B cell (primary cell): ENCODE data around the gene CERS5. TPM values are rescaled to one million over a fixed set of nuclear protein-coding genes. Genes with fewer than 3 reads are reported as not detected.

Source experiments
- ATAC-seq: fragments of 200-7000 bp; cut with Tn5 transposase; one replicate; pipeline ENCODE4 v1.10.0; 2021; ENCODE audit warnings: low read depth, mild to moderate bottlenecking, moderate number of reproducible peaks, moderate library complexity
- CTCF ChIA-PET: fragments of 350-600 bp; sonication (Branson Sonifier 250); formaldehyde crosslinking; loops from one replicate; lab custom pipeline; 2021; ENCODE audit warnings: antibody characterized with exemption, inconsistent platforms; lab: Charles Lee
- POLR2A ChIA-PET: fragments of 350-600 bp; sonication (Branson Sonifier 250); formaldehyde crosslinking; loops from one replicate; lab custom pipeline; 2021; ENCODE audit warnings: antibody characterized with exemption; lab: Charles Lee
- DNase-seq: peaks from one replicate; pipeline ENCODE4 v3.0.0; 2013
- H2AFZ ChIP-seq: 2 replicates; pipeline ENCODE4 v1.6.1; 2012; ENCODE audit warnings: mild to moderate bottlenecking, low read depth, low read length; ENCODE audit not compliant: insufficient read depth, poor library complexity, severe bottlenecking
- H3K27ac ChIP-seq, 2 donors: 1 replicate in 1 of 2; 2 replicates in 1 of 2; pipeline ENCODE4 v1.5.1; 2012 to 2013; ENCODE audit warnings: low read length in 2 of 2, mild to moderate bottlenecking in 2 of 2, moderate library complexity in 1 of 2
- H3K27me3 ChIP-seq, 4 experiments: fragments of 200-600 bp in 1 of 4; sonication (generic) in 1 of 4; replicated peaks in 1 of 4; 1 replicate in 2 of 4; 2 replicates in 2 of 4; pipeline versions ENCODE4 v1.6.1 to v1.7.0; 2013 to 2016; ENCODE audit warnings: low read length in 3 of 4, mild to moderate bottlenecking in 2 of 4, mixed read lengths in 1 of 4, moderate library complexity in 1 of 4; ENCODE audit not compliant: insufficient read depth in 4 of 4, control insufficient read depth in 3 of 4; ENCODE audit errors: control extremely low read depth in 1 of 4
- H3K36me3 ChIP-seq, 2 experiments: replicated peaks in 1 of 2; 1 replicate in 1 of 2; 2 replicates in 1 of 2; pipeline versions ENCODE4 v1.6.1 to v1.7.1; 2013; ENCODE audit warnings: low read length in 1 of 2; ENCODE audit not compliant: insufficient read depth in 2 of 2, control insufficient read depth in 1 of 2; ENCODE audit errors: control extremely low read depth in 1 of 2, extremely low read depth in 1 of 2
- H3K4me1 ChIP-seq, 2 donors: fragments of 200-600 bp in 1 of 2; sonication (generic) in 1 of 2; 1 replicate in 1 of 2; 2 replicates in 1 of 2; pipeline versions ENCODE4 v1.5.1 to v1.6.1; 2013 to 2017; ENCODE audit warnings: low read length in 2 of 2; ENCODE audit not compliant: control insufficient read depth in 2 of 2, insufficient read depth in 2 of 2
- H3K4me2 ChIP-seq: replicated peaks from 2 replicates; pipeline ENCODE3; 2012; ENCODE audit warnings: mild to moderate bottlenecking, low read depth, low read length; ENCODE audit not compliant: poor library complexity, severe bottlenecking
- H3K4me3 ChIP-seq, 5 experiments: fragments of 200-600 bp in 1 of 5; sonication (generic) in 1 of 5; 1 replicate in 3 of 5; 2 replicates in 2 of 5; pipeline versions ENCODE4 v1.5.1 to v1.7.0; 2011 to 2016; ENCODE audit warnings: low read length in 4 of 5, mild to moderate bottlenecking in 4 of 5, low read depth in 2 of 5, control low read depth in 1 of 5, moderate library complexity in 1 of 5; ENCODE audit not compliant: insufficient read depth in 1 of 5; ENCODE audit errors: control extremely low read depth in 1 of 5, extremely low read depth in 1 of 5
- H3K79me2 ChIP-seq: fragments of 200-600 bp; sonication (generic); one replicate; pipeline ENCODE4 v1.6.0; 2016; ENCODE audit warnings: low read length; ENCODE audit not compliant: control insufficient read depth, insufficient read depth
- H3K9ac ChIP-seq: fragments of 200-600 bp; sonication (generic); 2 replicates; pipeline ENCODE4 v1.6.1; 2017; ENCODE audit warnings: mild to moderate bottlenecking, low read length, moderate library complexity
- H3K9me3 ChIP-seq, 3 donors: one replicate each; pipeline versions ENCODE4 v1.6.1 to v1.7.1; 2013; ENCODE audit warnings: low read length in 2 of 3; ENCODE audit not compliant: control insufficient read depth in 2 of 3, insufficient read depth in 1 of 3; ENCODE audit errors: control extremely low read depth in 1 of 3
- H4K20me1 ChIP-seq: 2 replicates; pipeline ENCODE4 v1.6.0; 2012; ENCODE audit warnings: mild to moderate bottlenecking, low read length; ENCODE audit not compliant: insufficient read depth, control insufficient read depth, poor library complexity, severe bottlenecking
- H3K27ac Mint-ChIP-seq: one replicate; pipeline ENCODE4 v1.8.0; 2021; ENCODE audit warnings: mixed read lengths
- H3K27me3 Mint-ChIP-seq: one replicate; pipeline ENCODE4 v1.8.0; 2021; ENCODE audit warnings: mixed read lengths
- H3K4me1 Mint-ChIP-seq: one replicate; pipeline ENCODE4 v1.8.0; 2021; ENCODE audit warnings: mixed read lengths
- H3K4me3 Mint-ChIP-seq: one replicate; pipeline ENCODE4 v1.8.0; 2021; ENCODE audit warnings: mixed read lengths
- H3K9me3 Mint-ChIP-seq: one replicate; pipeline ENCODE4 v1.8.0; 2022; ENCODE audit warnings: mixed read lengths; ENCODE audit not compliant: insufficient read depth
- EZH2 ChIP-seq: IDR thresholded peaks from 2 replicates; pipeline ENCODE4 v1.6.1; 2012; ENCODE audit warnings: borderline replicate concordance, low read depth, mild to moderate bottlenecking, moderate library complexity, low read length; ENCODE audit not compliant: insufficient read depth, poor library complexity, severe bottlenecking
- WGBS: methylation state at CpG from one replicate; pipeline ENCODE4 v1.1.5; 2013; ENCODE audit warnings: missing lambda C conversion rate; ENCODE audit not compliant: insufficient coverage; 5-methylcytosine and 5-hydroxymethylcytosine counted together
- intact Hi-C: fragments of 100-400 bp; cut with micrococcal nuclease; formaldehyde crosslinking; loops from one replicate; pipeline ENCODE4 v1.10.0; 2022
- polyA plus RNA-seq: library from polyadenylated mRNA; depleted of rRNA; stranded (reverse); fragments of >200 nt; gene quantifications from 2 replicates; pipeline ENCODE4 v1.2.3, GENCODE V29; 2012
- total RNA-seq, 2 donors: library from RNA; stranded (reverse); fragments of 120-200 nt in 1 of 2; gene quantifications; 1 replicate in 1 of 2; 2 replicates in 1 of 2; pipeline versions ENCODE4 v1.2.3 to v1.2.4, GENCODE V29; 2013 to 2022
- TF ChIP-seq, protein P1 (sequence below): fragments of 200-600 bp; IDR thresholded peaks from one replicate; pipeline ENCODE4 v1.8.0; 2022; ENCODE audit warnings: antibody characterized with exemption, mild to moderate bottlenecking

Gene CERS5
- total and polyA plus RNA-seq, 2 donors (not counting 1 experiment from before 2014, with no cell fraction given): 32.3 to 72.0 TPM

DNA sequence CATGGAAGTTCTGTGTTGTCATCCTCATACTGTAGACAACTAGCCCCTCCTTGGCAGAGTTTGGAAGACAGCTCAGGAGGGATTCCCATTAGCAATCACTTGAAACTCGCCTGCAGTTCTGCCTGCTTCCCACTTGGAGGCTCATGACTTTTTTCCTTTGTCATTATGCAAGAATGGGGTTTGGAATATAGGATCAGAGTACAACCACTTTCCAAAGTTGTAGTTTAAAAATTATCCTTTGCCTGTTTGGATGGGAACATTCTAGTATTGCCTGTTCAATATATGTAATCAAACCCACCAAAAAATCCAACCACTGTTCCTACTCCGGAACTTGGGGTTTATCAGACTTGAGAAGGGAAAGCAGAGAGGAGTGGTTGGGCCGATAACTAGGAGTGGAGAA is 65.5 kb downstream of the CERS5 start:
- CTCF ChIA-PET: interaction anchor here (1.7 to 14.8 kb wide), 3 partner anchors 10 to 74 kb away, joined by 5 to 343 read pairs (median 21); partner anchors contain the start of genes COX14 and SMARCD1
- WGBS: 100% methylated on average over 1 of the region's 3 CpGs

DNA sequence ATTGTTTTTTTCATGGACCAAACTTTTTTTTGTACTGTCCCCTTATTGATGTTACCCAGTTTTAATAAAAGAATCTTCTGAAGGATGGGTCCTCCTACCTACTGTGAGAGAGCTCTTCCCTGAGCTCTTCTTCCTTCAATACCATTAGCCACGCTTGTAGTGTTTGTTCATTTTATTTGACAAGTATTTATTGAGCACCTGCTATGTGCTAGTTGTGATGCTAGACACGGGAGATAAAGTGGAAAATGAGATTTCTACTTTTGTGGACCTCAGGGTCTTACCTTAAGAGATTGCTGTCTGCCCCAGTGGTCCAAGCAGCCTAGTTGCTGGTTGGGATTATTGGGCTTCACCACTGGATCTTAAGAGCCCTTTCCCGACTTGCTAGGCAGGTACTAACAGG is 66.6 kb downstream of the CERS5 start:
- H3K4me3 ChIP-seq: no peak overlapping the region
- H3K27me3 ChIP-seq: no peaks in the 10 kb centered on the region
- no peak overlapping the region for H3K27ac ChIP-seq
- no peak overlapping the region for H3K27ac Mint-ChIP-seq
- H2AFZ ChIP-seq: no peak overlapping the region
- POLR2A ChIA-PET: interaction anchor here (0.5 to 0.6 kb wide), 2 partner anchors 21 to 23 kb away, joined by 3 read pairs; no protein-coding TSS in a partner anchor
- no peak overlapping the region for H3K9ac ChIP-seq
- WGBS: 88% methylated on average over 2 of the region's 3 CpGs
- intact Hi-C loops: no loop called here
- no peak overlapping the region for H3K4me2 ChIP-seq
- no peaks in the 10 kb centered on the region for H3K27me3 Mint-ChIP-seq
- H3K4me1 Mint-ChIP-seq: no peaks in the 10 kb centered on the region
- H3K4me1 ChIP-seq: no peaks in the 10 kb centered on the region
- DNase-seq (no peak), ATAC-seq (no peak)
- no peak for TF ChIP-seq EZH2
- peaks cover 12 to 50% of the 10 kb centered on the region in 2 experiments for H3K36me3 ChIP-seq
- no peaks in the 10 kb centered on the region for H3K9me3 ChIP-seq
- CTCF ChIA-PET: interaction anchor here (0.5 to 14.8 kb wide), 4 partner anchors 11 to 70 kb away, joined by 3 to 343 read pairs (median 12); partner anchors contain the start of genes COX14 and SMARCD1
- no peaks in the 10 kb centered on the region for H3K9me3 Mint-ChIP-seq
- peaks cover 5% of the 10 kb centered on the region for H4K20me1 ChIP-seq
- H3K79me2 ChIP-seq: peaks cover 5% of the 10 kb centered on the region
- no peak overlapping the region for H3K4me3 Mint-ChIP-seq

More for the DNA sequence above, 65.5 kb downstream of the CERS5 start:
- Histone ChIP-seq H4K20me1 (peaks cover 5% of the 10 kb centered on the region), H3K79me2 (peaks cover 9% of the 10 kb centered on the region), H3K4me1 (no peaks in the 10 kb centered on the region), H3K27ac (no peak overlapping the region), H3K4me2 (no peak overlapping the region), H3K36me3 (peaks cover 8 to 39% of the 10 kb centered on the region in 2 experiments), H3K4me3 (no peak overlapping the region), H3K9me3 (no peaks in the 10 kb centered on the region), H2AFZ (no peak overlapping the region), H3K27me3 (no peaks in the 10 kb centered on the region), H3K9ac (no peak overlapping the region)
- intact Hi-C loops: no loop called here
- POLR2A ChIA-PET: interaction anchor here (1.1 kb wide), 1 partner anchor 16 kb away, joined by 3 read pairs; no protein-coding TSS in a partner anchor
- TF ChIP-seq EZH2: no peak
- TF ChIP-seq, protein P1, sequence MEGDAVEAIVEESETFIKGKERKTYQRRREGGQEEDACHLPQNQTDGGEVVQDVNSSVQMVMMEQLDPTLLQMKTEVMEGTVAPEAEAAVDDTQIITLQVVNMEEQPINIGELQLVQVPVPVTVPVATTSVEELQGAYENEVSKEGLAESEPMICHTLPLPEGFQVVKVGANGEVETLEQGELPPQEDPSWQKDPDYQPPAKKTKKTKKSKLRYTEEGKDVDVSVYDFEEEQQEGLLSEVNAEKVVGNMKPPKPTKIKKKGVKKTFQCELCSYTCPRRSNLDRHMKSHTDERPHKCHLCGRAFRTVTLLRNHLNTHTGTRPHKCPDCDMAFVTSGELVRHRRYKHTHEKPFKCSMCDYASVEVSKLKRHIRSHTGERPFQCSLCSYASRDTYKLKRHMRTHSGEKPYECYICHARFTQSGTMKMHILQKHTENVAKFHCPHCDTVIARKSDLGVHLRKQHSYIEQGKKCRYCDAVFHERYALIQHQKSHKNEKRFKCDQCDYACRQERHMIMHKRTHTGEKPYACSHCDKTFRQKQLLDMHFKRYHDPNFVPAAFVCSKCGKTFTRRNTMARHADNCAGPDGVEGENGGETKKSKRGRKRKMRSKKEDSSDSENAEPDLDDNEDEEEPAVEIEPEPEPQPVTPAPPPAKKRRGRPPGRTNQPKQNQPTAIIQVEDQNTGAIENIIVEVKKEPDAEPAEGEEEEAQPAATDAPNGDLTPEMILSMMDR: no peak
- no peak overlapping the region for H3K4me3 Mint-ChIP-seq
- no peaks in the 10 kb centered on the region for H3K4me1 Mint-ChIP-seq
- no peaks in the 10 kb centered on the region for H3K27me3 Mint-ChIP-seq
- no peaks in the 10 kb centered on the region for H3K9me3 Mint-ChIP-seq
- H3K27ac Mint-ChIP-seq: no peak overlapping the region
- ATAC-seq (no peak), DNase-seq (no peak)
